ENCODE data around the gene RANBP3L. TPM values are rescaled to one million over a fixed set of nuclear protein-coding genes. Genes with fewer than 3 reads are reported as not detected.

RANBP3L gene
- total RNA-seq, 1 experiment from 2014 or later: 0.20 TPM

DNA sequence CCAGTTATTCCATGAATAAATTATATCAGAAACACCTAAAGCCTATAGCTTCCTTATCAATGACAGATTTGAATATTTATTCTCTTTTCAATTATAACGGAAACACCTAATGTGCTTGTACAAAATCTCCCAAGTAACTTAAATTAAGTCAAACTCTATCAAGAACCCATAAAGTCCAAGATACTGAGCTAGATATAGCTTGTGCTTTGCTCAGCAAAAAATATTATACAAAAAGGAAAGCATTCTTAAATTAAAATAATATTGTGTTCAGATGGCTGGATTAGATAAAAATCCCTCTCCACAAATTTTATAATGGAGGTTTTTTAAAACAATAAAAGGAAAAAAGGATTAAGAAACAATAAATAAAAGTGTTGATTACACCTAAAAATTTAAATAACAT, 83.7 kb downstream of the RANBP3L start:
- Mint-ChIP-seq H3K4me3 (ENCODE audit: unreplicated experiment) (no peak overlapping the region), H3K4me1 (ENCODE audit: low read depth, unreplicated experiment) (peaks cover 8% of the 10 kb centered on the region), H3K36me3 (ENCODE audit: insufficient read depth, unreplicated experiment) (peaks cover 41% of the 10 kb centered on the region), H3K9me3 (ENCODE audit: unreplicated experiment) (no peaks in the 10 kb centered on the region), H3K27ac (ENCODE audit: unreplicated experiment) (no peak overlapping the region), H3K27me3 (ENCODE audit: insufficient read depth, unreplicated experiment) (no peaks in the 10 kb centered on the region)
- intact Hi-C loops (cut with micrococcal nuclease; ENCODE audit: unreplicated experiment): no loop called here
- no peaks in the 10 kb centered on the region for H3K9me3 ChIP-seq
- CTCF ChIA-PET: interaction anchor here (1.8 kb wide), 1 partner anchor 24 kb away, joined by 9 read pairs; the partner anchor contains the start of gene NADK2
- peaks cover 6% of the 10 kb centered on the region; the same call in 1 of the 2 replicates for H3K4me1 ChIP-seq
- H3K4me3 ChIP-seq (ENCODE audit: low read depth, low read length): no peak overlapping the region
- H3K27me3 ChIP-seq (replicated peaks; ENCODE audit: control insufficient read depth, insufficient read depth, low read length): no peaks in the 10 kb centered on the region
- H3K36me3 ChIP-seq (ENCODE audit: control insufficient read depth, insufficient read depth, low read length): peaks cover 3% of the 10 kb centered on the region
- TF ChIP-seq, protein P1, sequence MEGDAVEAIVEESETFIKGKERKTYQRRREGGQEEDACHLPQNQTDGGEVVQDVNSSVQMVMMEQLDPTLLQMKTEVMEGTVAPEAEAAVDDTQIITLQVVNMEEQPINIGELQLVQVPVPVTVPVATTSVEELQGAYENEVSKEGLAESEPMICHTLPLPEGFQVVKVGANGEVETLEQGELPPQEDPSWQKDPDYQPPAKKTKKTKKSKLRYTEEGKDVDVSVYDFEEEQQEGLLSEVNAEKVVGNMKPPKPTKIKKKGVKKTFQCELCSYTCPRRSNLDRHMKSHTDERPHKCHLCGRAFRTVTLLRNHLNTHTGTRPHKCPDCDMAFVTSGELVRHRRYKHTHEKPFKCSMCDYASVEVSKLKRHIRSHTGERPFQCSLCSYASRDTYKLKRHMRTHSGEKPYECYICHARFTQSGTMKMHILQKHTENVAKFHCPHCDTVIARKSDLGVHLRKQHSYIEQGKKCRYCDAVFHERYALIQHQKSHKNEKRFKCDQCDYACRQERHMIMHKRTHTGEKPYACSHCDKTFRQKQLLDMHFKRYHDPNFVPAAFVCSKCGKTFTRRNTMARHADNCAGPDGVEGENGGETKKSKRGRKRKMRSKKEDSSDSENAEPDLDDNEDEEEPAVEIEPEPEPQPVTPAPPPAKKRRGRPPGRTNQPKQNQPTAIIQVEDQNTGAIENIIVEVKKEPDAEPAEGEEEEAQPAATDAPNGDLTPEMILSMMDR (IDR thresholded peaks at IDR 0.05; ENCODE audit: insufficient read depth in 1 of 2, low read depth in 1 of 2, low read length in 1 of 2, severe bottlenecking in 1 of 2, unreplicated experiment in 1 of 2): no peak
- no TSS peak for BruUV-seq (replicated peaks)
- POLR2A ChIA-PET: interaction anchor here (1.4 kb wide), 1 partner anchor 24 kb away, joined by 4 read pairs; the partner anchor contains the start of gene NADK2
- DNase-seq: no peak

DNA sequence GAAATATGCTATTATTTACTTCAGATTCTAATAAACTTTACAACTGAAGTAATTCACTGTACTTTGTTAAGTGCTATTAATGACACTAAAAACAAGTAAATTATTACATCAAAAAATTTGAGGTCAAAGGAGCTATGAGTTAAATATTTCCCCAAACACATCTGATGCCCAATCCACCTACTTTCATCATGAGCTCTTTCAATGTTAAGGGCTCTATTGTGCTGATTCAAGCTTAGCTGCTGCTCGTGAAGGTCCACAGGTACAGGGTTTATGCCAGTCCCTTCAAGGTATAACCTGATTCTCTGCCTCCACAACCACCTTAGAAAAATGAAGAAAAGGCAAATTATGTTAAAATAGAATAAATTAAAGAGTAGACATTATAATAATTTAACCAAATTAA, 84.1 kb downstream of the RANBP3L start:
- Mint-ChIP-seq H3K4me1 (ENCODE audit: low read depth, unreplicated experiment) (peaks cover 8% of the 10 kb centered on the region), H3K36me3 (ENCODE audit: insufficient read depth, unreplicated experiment) (peaks cover 45% of the 10 kb centered on the region), H3K9me3 (ENCODE audit: unreplicated experiment) (no peaks in the 10 kb centered on the region), H3K27ac (ENCODE audit: unreplicated experiment) (peak overlapping the region; percentile 42), H3K4me3 (ENCODE audit: unreplicated experiment) (no peak overlapping the region), H3K27me3 (ENCODE audit: insufficient read depth, unreplicated experiment) (no peaks in the 10 kb centered on the region)
- Histone ChIP-seq H3K9me3 (no peaks in the 10 kb centered on the region), H3K27me3 (replicated peaks; ENCODE audit: control insufficient read depth, insufficient read depth, low read length) (no peaks in the 10 kb centered on the region), H3K4me1 (peaks cover 3% of the 10 kb centered on the region; the same call in 1 of the 2 replicates), H3K36me3 (ENCODE audit: control insufficient read depth, insufficient read depth, low read length) (peaks cover 3% of the 10 kb centered on the region), H3K4me3 (ENCODE audit: low read depth, low read length) (no peak overlapping the region)
- ChIA-PET POLR2A (interaction anchor here (1.4 kb wide), 1 partner anchor 24 kb away, joined by 4 read pairs; the partner anchor contains the start of gene NADK2), CTCF (interaction anchor here (0.5 to 1.8 kb wide), 2 partner anchors 24 to 56 kb away, joined by 4 to 9 read pairs; partner anchors contain the start of gene NADK2)
- DNase-seq: no peak
- intact Hi-C loops (cut with micrococcal nuclease; ENCODE audit: unreplicated experiment): no loop called here
- no TSS peak for BruUV-seq (replicated peaks)
- TF ChIP-seq, protein P1 (IDR thresholded peaks at IDR 0.05; ENCODE audit: insufficient read depth in 1 of 2, low read depth in 1 of 2, low read length in 1 of 2, severe bottlenecking in 1 of 2, unreplicated experiment in 1 of 2): no peak

DNA sequence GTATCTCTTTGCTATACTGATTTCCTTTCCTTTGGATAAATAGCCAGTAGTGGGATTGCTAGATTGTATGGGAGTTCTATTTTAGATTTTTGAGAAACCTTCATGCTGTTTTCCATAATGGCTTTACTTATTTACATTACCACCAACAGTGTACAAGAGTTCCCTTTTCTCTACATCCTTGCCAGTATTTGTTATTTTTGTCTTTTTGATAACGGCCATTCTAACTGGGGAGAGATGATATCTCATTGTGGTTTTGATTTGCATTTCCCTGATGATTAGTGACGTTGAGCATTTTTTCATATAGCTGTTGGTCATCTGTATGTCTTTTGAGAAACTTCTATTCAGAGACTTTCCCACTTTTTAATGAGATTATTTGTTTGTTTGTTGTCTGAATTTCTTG, 85.8 kb downstream of the RANBP3L start:
- no peak overlapping the region for H3K4me3 ChIP-seq (ENCODE audit: low read depth, low read length)
- DNase-seq: no peak
- intact Hi-C loops (cut with micrococcal nuclease; ENCODE audit: unreplicated experiment): no loop called here
- CTCF ChIA-PET: no interaction called here
- no peaks in the 10 kb centered on the region for H3K9me3 Mint-ChIP-seq (ENCODE audit: unreplicated experiment)
- H3K36me3 Mint-ChIP-seq (ENCODE audit: insufficient read depth, unreplicated experiment): peaks cover 43% of the 10 kb centered on the region
- H3K4me1 Mint-ChIP-seq (ENCODE audit: low read depth, unreplicated experiment): peaks cover 8% of the 10 kb centered on the region
- H3K27ac Mint-ChIP-seq (ENCODE audit: unreplicated experiment): no peak overlapping the region
- BruUV-seq (replicated peaks): no TSS peak
- TF ChIP-seq, protein P1 (IDR thresholded peaks at IDR 0.05; ENCODE audit: insufficient read depth in 1 of 2, low read depth in 1 of 2, low read length in 1 of 2, severe bottlenecking in 1 of 2, unreplicated experiment in 1 of 2): no peak
- POLR2A ChIA-PET: no interaction called here
- H3K4me1 ChIP-seq: no peaks in the 10 kb centered on the region; the same call in 1 of the 2 replicates
- H3K27me3 ChIP-seq (replicated peaks; ENCODE audit: control insufficient read depth, insufficient read depth, low read length): no peaks in the 10 kb centered on the region
- no peaks in the 10 kb centered on the region for H3K9me3 ChIP-seq
- peaks cover 3% of the 10 kb centered on the region for H3K36me3 ChIP-seq (ENCODE audit: control insufficient read depth, insufficient read depth, low read length)
- no peaks in the 10 kb centered on the region for H3K27me3 Mint-ChIP-seq (ENCODE audit: insufficient read depth, unreplicated experiment)
- H3K4me3 Mint-ChIP-seq (ENCODE audit: unreplicated experiment): no peak overlapping the region

All from Caco-2 (cell line).